ENCODE measurements around the gene LRIG2. TPM values are rescaled to one million over a fixed set of nuclear protein-coding genes. Genes with fewer than 3 reads are reported as not detected.
A peak's percentile ranks its signal among the peaks of the same experiment; 100 is the strongest.

Gene LRIG2
- total and polyA plus RNA-seq, 2 of the 13 experiments (the other 11 are each of a cell fraction or from before 2014, with no cell fraction given): 8.1 to 12.2 TPM

GRCh38 chr1:113027007-113027406 lies 46.0 kb upstream of the LRIG2 start (continued):
- TF ChIP-seq E2F5 (CRISPR knock-in tag; conservative IDR thresholded peaks at IDR 0.05): no peak
- TF ChIP-seq TFDP2 (CRISPR knock-in tag; IDR thresholded peaks at IDR 0.05): no peak
- TF ChIP-seq HINFP (CRISPR knock-in tag; IDR thresholded peaks at IDR 0.05; ENCODE audit: low read depth): no peak
- TF ChIP-seq ISL2 (CRISPR knock-in tag; IDR thresholded peaks at IDR 0.05): peak; percentile 64
- peak; percentile 39; the same call in 1 of the 2 replicates for TF ChIP-seq ZFX (CRISPR knock-in tag; IDR thresholded peaks at IDR 0.05; ENCODE audit: low read depth)
- no peak for TF ChIP-seq JDP2 (CRISPR knock-in tag; IDR thresholded peaks at IDR 0.05; ENCODE audit: borderline replicate concordance)
- peak; percentile 35; the same call in 1 of the 2 replicates for TF ChIP-seq KAT8 (CRISPR knock-in tag; IDR thresholded peaks at IDR 0.05)
- peak; percentile 26; the same call in 1 of the 2 replicates for TF ChIP-seq ARID4A (CRISPR knock-in tag; IDR thresholded peaks at IDR 0.05; ENCODE audit: borderline replicate concordance)
- TF ChIP-seq TCF12 (IDR thresholded peaks at IDR 0.05): no peak
- no peak for TF ChIP-seq TCF12 (CRISPR knock-in tag; IDR thresholded peaks at IDR 0.05)
- no peak for TF ChIP-seq MZF1 (CRISPR knock-in tag; IDR thresholded peaks at IDR 0.05; ENCODE audit: borderline replicate concordance)
- no peak for TF ChIP-seq ZFP1 (CRISPR knock-in tag; IDR thresholded peaks at IDR 0.05)
- peak; percentile 74 for TF ChIP-seq SKIL (CRISPR knock-in tag; IDR thresholded peaks at IDR 0.05; ENCODE audit: borderline replicate concordance)
- TF ChIP-seq YEATS2 (CRISPR knock-in tag; IDR thresholded peaks at IDR 0.05; ENCODE audit: borderline replicate concordance): no peak
- TF ChIP-seq HOXA9 (CRISPR knock-in tag; IDR thresholded peaks at IDR 0.05; ENCODE audit: borderline replicate concordance): no peak
- peak; percentile 64; the same call in 1 of the 2 replicates for TF ChIP-seq DPF2 (CRISPR knock-in tag; IDR thresholded peaks at IDR 0.05; ENCODE audit: borderline replicate concordance, low read depth)
- no peak for TF ChIP-seq SOX13 (IDR thresholded peaks at IDR 0.05)
- peak in 1 of 2 experiments; percentile 66; a peak in 1 of 4 replicates for TF ChIP-seq SOX13 (CRISPR knock-in tag; conservative IDR thresholded peaks at IDR 0.05 in 1 of 2, IDR thresholded peaks at IDR 0.05 in 1 of 2)
- TF ChIP-seq KDM5B (CRISPR knock-in tag; IDR thresholded peaks at IDR 0.05; ENCODE audit: borderline replicate concordance): no peak

Measured in HepG2 (cell line).